HG03457 (cell line): ENCODE results near the gene PRKACA.
"Not testable (repeated sequence)": the region's sequence is repeated elsewhere in the genome, so short reads cannot be mapped to it uniquely, and the experiment has no call there.

ENCODE experiments used
- ATAC-seq: cut with Tn5 transposase; IDR thresholded peaks from one replicate; pipeline ENCODE4 v1.9.1; 2021; ENCODE audit warnings: moderate number of reproducible peaks; ENCODE audit not compliant: unreplicated experiment

The PRKACA gene

GRCh38 chr19:14052470-14052869 is 65.1 kb downstream of the PRKACA start:
- no peak for ATAC-seq

DNA sequence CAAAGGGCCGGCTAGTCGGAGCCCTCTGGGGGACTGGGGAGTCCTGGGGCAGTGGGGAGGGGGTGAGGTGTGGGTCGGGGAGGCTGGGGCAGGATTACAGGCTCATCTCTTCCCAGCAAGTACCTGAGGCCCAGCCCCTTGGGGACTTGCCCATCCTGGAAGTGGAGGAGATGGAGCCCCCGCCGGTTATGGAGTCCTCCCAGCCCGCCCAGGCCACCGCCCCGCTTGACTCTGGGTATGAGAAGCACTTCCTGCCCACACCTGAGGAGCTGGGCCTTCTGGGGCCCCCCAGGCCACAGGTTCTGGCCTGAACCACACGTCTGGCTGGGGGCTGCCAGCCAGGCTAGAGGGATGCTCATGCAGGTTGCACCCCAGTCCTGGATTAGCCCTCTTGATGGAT is 65.6 kb downstream of the PRKACA start:
- no peak for ATAC-seq

- ATAC-seq: not testable (repeated sequence)
Observed at GRCh38 chr19:14050961-14051360, 66.6 kb downstream of the PRKACA start.

GRCh38 chr19:14050512-14050911 is 67.0 kb downstream of the PRKACA start:
- no peak for ATAC-seq

DNA sequence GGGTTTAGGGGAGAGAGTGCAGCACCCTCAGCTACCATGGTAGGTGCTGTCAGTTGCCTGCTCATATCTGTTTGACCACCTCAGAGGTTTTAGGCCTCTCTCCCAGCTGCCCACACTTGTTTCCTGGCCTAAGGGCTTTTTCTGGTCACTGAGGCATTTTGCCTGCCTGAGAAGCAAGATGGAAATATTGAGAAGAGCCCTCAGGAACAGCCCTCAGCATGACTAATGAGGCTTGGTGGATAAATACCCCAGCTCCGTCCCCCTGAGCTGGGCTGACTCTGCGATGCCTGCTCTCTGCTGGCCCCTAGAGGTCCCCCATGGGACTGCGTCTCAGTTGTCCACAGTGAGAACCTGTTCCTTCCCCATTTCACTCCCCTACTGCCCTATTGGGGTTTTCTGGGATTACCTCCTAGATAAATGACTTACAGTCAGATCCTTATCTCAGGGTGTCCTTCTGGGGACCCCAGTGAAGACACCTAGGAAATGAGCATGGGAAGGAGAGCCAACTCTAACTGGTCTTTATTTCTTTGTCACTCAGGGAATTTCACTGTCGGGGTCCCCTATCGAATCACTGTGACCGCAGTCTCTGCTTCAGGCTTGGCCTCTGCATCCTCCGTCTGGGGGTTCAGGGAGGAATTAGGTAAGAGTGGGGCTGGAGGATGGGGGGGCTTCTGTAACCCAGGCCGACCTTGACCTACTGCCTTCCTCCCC is 69.0 kb downstream of the PRKACA start:
- no peak for ATAC-seq

DNA sequence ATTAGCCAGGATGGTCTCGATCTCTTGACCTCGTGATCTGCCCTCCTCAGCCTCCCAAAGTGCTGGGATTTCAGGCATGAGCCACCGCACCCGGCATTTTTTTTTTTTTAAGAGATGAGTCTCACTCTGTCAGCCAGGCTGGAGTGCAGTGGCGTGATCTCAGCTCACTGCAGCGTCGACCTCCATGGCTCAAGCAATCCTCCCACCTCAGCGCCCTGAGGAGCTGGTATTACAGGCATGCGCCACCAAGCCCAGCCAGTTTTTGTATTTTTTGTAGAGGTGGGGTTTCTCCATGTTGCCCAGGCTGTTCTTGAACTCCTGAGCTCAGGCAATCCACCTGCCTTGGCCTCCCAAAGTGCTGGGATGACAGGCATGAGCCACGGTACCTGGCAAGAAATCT is 69.7 kb downstream of the PRKACA start:
- not testable (repeated sequence) for ATAC-seq

DNA sequence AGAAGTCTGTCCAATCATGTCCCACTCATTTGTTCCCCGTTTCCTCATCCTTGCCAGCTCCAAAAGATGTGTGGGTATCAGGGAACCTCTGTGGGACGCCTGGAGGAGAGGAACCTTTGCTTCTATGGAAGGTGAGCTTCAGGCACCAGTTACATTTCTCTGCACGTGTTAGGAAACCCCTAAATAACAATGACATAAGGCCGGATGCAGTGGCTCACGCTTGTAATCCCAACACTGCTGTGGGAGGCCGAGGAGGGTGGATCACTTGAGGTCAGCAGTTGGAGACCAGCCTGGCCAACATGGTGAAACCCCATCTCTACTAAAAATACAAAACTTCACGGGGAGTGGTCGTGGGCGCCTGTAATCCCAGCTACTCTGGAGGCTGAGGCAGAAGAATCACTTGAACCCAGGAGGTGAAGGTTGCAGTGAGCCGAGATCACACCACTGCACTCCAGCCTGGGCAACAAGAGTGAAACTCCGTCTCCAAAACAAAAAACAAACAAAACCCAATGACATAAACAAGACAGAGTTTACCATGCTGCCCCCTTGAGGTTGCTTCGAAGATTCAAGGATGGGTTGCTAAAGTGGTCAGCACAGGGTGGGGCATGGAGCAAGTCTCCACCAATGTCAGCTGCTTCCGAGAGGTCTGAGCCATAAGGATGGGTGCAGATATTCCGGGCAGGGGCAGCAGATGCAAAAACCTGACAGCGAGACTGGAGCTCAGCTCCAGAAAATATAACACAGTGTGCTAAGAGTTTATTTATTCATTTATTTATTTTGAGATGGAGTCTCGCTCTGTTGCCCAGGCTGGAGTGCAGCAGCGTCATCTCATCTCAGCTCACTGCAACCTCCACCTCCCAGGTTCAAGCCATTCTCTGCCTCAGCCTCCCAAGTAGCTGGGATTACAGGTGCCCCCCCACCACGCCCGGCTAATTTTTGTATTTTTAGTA is 74.6 kb downstream of the PRKACA start:
- ATAC-seq: not testable (repeated sequence)
